ENCODE data around the gene ANXA8.

Gene ANXA8

DNA sequence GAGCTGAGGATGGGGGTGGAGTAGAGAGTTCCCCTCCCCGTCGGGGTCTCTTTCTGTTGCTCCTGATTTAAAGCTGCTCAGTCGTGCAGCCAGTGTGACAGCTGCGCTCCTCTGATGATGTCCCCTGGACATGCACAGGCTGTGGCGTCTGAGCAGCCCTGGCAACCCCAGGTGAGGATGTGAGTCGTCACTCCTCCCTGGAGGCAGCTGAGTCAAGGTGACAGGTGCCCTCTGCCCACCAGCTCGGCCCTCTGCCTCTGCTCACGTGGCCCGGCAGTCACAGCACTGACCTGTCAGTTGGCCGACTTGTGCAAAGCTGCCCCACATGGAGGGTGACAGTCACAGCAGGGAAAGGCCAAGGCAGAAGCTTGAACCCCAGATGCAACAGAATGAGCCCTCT lies 33.9 kb downstream of the ANXA8 start:
- H3K36me3 ChIP-seq (ENCODE audit: insufficient read depth, low read length): no peaks in the 10 kb centered on the region
- H2AFZ ChIP-seq (ENCODE audit: low read length): no peak overlapping the region
- H3K4me2 ChIP-seq (ENCODE audit: low read length): no peak overlapping the region
- no peak overlapping the region for H3K4me3 ChIP-seq (ENCODE audit: low read depth, low read length, poor library complexity, severe bottlenecking)
- H3K9me2 ChIP-seq (ENCODE audit: low read depth, low read length): no peaks in the 10 kb centered on the region
- no peak overlapping the region for H3K9ac ChIP-seq (ENCODE audit: low read length)
- no peaks in the 10 kb centered on the region for H4K20me1 ChIP-seq (ENCODE audit: insufficient read depth, low read length)
- TF ChIP-seq CTCF (IDR thresholded peaks at IDR 0.05; ENCODE audit: low read length) (no peak), EZH2 (IDR thresholded peaks at IDR 0.05; ENCODE audit: borderline replicate concordance, low read length) (no peak)
- no peaks in the 10 kb centered on the region for H3F3A ChIP-seq (ENCODE audit: insufficient read depth, low read length)
- no peaks in the 10 kb centered on the region for H3K9me3 ChIP-seq (ENCODE audit: low read length)
- H3K27ac ChIP-seq (ENCODE audit: low read depth, low read length, poor library complexity, severe bottlenecking): no peak overlapping the region
- H3K27me3 ChIP-seq (ENCODE audit: insufficient read depth, low read length): no peaks in the 10 kb centered on the region
- no peaks in the 10 kb centered on the region for H3K79me2 ChIP-seq (ENCODE audit: insufficient read depth, low read length)
- H3K4me1 ChIP-seq (ENCODE audit: insufficient read depth, low read length, severe bottlenecking): no peaks in the 10 kb centered on the region

DNA sequence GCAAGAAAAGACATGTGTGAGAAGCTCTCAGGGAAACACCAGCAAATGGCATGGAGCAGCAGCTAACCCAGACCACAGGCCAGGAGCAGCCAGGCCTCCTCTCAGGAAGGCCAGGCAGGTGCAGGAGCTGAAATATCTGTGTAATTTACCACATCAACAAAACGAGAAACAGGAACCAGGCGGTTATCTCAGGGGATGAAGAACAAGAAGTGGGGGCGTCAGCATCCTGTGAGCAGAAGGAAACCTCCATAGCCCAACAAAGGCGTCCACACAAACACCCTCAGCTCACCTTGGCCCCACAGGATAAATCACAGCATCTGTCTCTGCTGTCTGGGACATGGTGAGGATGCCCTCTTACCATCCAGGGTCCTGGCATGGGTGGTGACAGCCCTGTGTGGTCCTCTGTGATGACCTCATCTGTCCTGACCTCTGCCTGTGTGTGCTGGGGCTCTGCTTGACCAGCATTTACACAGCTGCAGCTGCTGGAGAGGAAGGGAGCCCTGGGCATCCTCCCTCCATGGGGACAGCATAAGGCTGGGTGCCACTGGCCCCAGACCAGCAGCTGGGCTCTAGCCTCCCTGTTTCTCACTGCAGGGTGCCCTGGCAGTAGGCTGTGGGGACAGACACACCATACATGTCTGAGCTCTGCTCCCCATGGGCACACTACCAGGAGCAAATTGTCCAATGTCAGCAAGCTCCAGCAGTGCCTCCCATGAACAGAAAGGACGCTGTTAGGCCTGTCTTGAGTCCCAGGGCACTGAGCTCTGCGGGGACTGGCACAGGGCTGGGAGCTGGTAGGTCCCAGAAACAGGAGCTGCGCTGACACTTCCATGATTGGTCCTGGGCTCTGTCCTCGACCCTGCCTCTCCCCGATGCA lies 34.6 kb downstream of the ANXA8 start:
- no peak overlapping the region for H3K4me3 ChIP-seq (ENCODE audit: low read depth, low read length, poor library complexity, severe bottlenecking)
- H3K9me3 ChIP-seq (ENCODE audit: low read length): no peaks in the 10 kb centered on the region
- H3K4me1 ChIP-seq (ENCODE audit: insufficient read depth, low read length, severe bottlenecking): no peaks in the 10 kb centered on the region
- H3K36me3 ChIP-seq (ENCODE audit: insufficient read depth, low read length): no peaks in the 10 kb centered on the region
- no peak overlapping the region for H3K27ac ChIP-seq (ENCODE audit: low read depth, low read length, poor library complexity, severe bottlenecking)
- no peak overlapping the region for H2AFZ ChIP-seq (ENCODE audit: low read length)
- H3K9me2 ChIP-seq (ENCODE audit: low read depth, low read length): no peaks in the 10 kb centered on the region
- TF ChIP-seq EZH2 (IDR thresholded peaks at IDR 0.05; ENCODE audit: borderline replicate concordance, low read length): no peak
- no peak for TF ChIP-seq CTCF (IDR thresholded peaks at IDR 0.05; ENCODE audit: low read length)
- no peaks in the 10 kb centered on the region for H3K79me2 ChIP-seq (ENCODE audit: insufficient read depth, low read length)
- no peaks in the 10 kb centered on the region for H4K20me1 ChIP-seq (ENCODE audit: insufficient read depth, low read length)
- no peak overlapping the region for H3K4me2 ChIP-seq (ENCODE audit: low read length)
- no peaks in the 10 kb centered on the region for H3K27me3 ChIP-seq (ENCODE audit: insufficient read depth, low read length)
- H3F3A ChIP-seq (ENCODE audit: insufficient read depth, low read length): no peaks in the 10 kb centered on the region
- no peak overlapping the region for H3K9ac ChIP-seq (ENCODE audit: low read length)

- H2AFZ ChIP-seq (ENCODE audit: low read length): no peak overlapping the region
These were observed 36.2 kb downstream of the ANXA8 start for GRCh38 chr10:47447705-47448104.

More at GRCh38 chr10:47447705-47448104, 36.2 kb downstream of the ANXA8 start:
- no peak overlapping the region for H3K27ac ChIP-seq (ENCODE audit: low read depth, low read length, poor library complexity, severe bottlenecking)
- H3K4me2 ChIP-seq (ENCODE audit: low read length): no peak overlapping the region
- H3F3A ChIP-seq (ENCODE audit: insufficient read depth, low read length): no peaks in the 10 kb centered on the region
- H3K4me1 ChIP-seq (ENCODE audit: insufficient read depth, low read length, severe bottlenecking): no peaks in the 10 kb centered on the region
- no peaks in the 10 kb centered on the region for H4K20me1 ChIP-seq (ENCODE audit: insufficient read depth, low read length)
- no peak overlapping the region for H3K4me3 ChIP-seq (ENCODE audit: low read depth, low read length, poor library complexity, severe bottlenecking)
- TF ChIP-seq CTCF (IDR thresholded peaks at IDR 0.05; ENCODE audit: low read length): no peak
- no peaks in the 10 kb centered on the region for H3K9me2 ChIP-seq (ENCODE audit: low read depth, low read length)
- no peaks in the 10 kb centered on the region for H3K36me3 ChIP-seq (ENCODE audit: insufficient read depth, low read length)
- H3K79me2 ChIP-seq (ENCODE audit: insufficient read depth, low read length): no peaks in the 10 kb centered on the region
- H3K9me3 ChIP-seq (ENCODE audit: low read length): no peaks in the 10 kb centered on the region
- H3K27me3 ChIP-seq (ENCODE audit: insufficient read depth, low read length): no peaks in the 10 kb centered on the region
- H3K9ac ChIP-seq (ENCODE audit: low read length): no peak overlapping the region
